GM11168 (cell line): ENCODE results near the gene ABLIM2.
"Not testable (repeated sequence)": the region's sequence is repeated elsewhere in the genome, so short reads cannot be mapped to it uniquely, and the experiment has no call there.

ENCODE experiments used
- in situ Hi-C: fragments of 300-500 bp; cut with MboI; formaldehyde crosslinking; loops from one replicate; pipeline ENCODE4 v1.12.0; 2022; ENCODE audit warnings: low sequenced_read_pairs; ENCODE audit not compliant: unreplicated experiment

ABLIM2 gene

GRCh38 chr4:7938266-7938608 is 220.4 kb downstream of the ABLIM2 start:
- in situ Hi-C loops: no loop called here

- in situ Hi-C loops: no loop called here
These were observed 221.6 kb downstream of the ABLIM2 start for GRCh38 chr4:7937006-7937405.

- in situ Hi-C loops: no loop called here
These were observed 224.7 kb downstream of the ABLIM2 start for GRCh38 chr4:7933651-7934510.

- in situ Hi-C loops: no loop called here
These were observed 226.3 kb downstream of the ABLIM2 start for GRCh38 chr4:7932287-7932686.

- in situ Hi-C loops: no loop called here
These were observed 229.3 kb downstream of the ABLIM2 start for GRCh38 chr4:7929118-7929951.

GRCh38 chr4:7928711-7929110 is 229.9 kb downstream of the ABLIM2 start:
- in situ Hi-C loops: no loop called here

GRCh38 chr4:7926822-7927221 is 231.8 kb downstream of the ABLIM2 start:
- in situ Hi-C loops: no loop called here

- in situ Hi-C loops: no loop called here
These were observed 234.0 kb downstream of the ABLIM2 start for GRCh38 chr4:7924570-7924969.

GRCh38 chr4:7924163-7924562 is 234.4 kb downstream of the ABLIM2 start:
- in situ Hi-C loops: no loop called here

- in situ Hi-C loops: no loop called here
These were observed 236.1 kb downstream of the ABLIM2 start for GRCh38 chr4:7922466-7922865.

- in situ Hi-C loops: no loop called here
These were observed 239.6 kb downstream of the ABLIM2 start for GRCh38 chr4:7918981-7919380.

GRCh38 chr4:7918187-7918586 is 240.4 kb downstream of the ABLIM2 start:
- in situ Hi-C loops: not testable (repeated sequence)

GRCh38 chr4:7917669-7918068 is 240.9 kb downstream of the ABLIM2 start:
- in situ Hi-C loops: no loop called here

GRCh38 chr4:7915875-7916242 is 242.8 kb downstream of the ABLIM2 start:
- in situ Hi-C loops: no loop called here
